Mucosa of stomach (tissue), 1 donor: ENCODE results near the gene EXD3.
"Not testable (repeated sequence)": the region's sequence is repeated elsewhere in the genome, so short reads cannot be mapped to it uniquely, and the experiment has no call there.

Experiments
- H3K27me3 ChIP-seq: one replicate; pipeline ENCODE4 v1.7.0; 2013; ENCODE audit warnings: mild to moderate bottlenecking, low read length; ENCODE audit not compliant: control insufficient read depth, insufficient read depth
- H3K36me3 ChIP-seq: one replicate; pipeline ENCODE4 v1.7.0; 2013; ENCODE audit warnings: low read length; ENCODE audit not compliant: control insufficient read depth, insufficient read depth
- H3K4me1 ChIP-seq: one replicate; pipeline ENCODE4 v1.7.0; 2013; ENCODE audit warnings: mild to moderate bottlenecking, low read length; ENCODE audit not compliant: control insufficient read depth, insufficient read depth
- H3K4me3 ChIP-seq: one replicate; pipeline ENCODE4 v1.7.0; 2013; ENCODE audit warnings: low read length
- H3K9ac ChIP-seq: one replicate; pipeline ENCODE4 v1.7.0; 2013; ENCODE audit warnings: mild to moderate bottlenecking, low read length, moderate library complexity
- H3K9me3 ChIP-seq: one replicate; pipeline ENCODE4 v1.7.0; 2013; ENCODE audit warnings: mild to moderate bottlenecking, low read length, moderate library complexity; ENCODE audit not compliant: control insufficient read depth
- donor health status: Pancreatic carcinoma.

The EXD3 gene

DNA sequence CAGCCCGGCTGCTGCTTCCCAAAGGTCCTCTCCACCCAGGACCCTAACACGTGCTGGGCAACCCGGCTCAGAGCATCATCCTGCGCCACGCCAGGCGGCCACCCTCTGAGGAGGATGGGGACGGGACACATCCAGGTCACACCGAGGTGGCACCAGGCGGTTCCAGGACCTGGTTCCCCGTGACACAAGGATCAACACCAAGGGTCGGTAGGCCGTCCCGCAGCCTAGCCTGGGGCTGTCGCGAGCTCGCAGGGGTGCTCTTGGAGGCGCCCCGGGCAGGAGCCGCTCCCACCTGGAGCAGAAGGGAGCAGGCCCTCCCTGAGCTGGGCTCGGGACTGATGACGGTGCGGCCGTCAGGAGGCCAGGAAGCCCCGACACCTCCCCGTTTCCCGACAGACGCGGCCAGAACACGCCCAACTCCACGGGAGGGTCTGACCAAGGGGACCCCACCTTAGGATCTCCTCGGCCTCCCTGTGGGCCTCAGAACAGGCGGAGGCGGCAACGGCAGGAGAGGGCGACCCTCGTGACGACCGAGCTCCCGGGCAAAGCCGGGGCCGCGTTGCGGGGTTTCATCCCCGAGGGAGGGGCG is 6.3 kb downstream of the EXD3 start:
- H3K4me3 ChIP-seq: no peak overlapping the region
- H3K4me1 ChIP-seq: peaks cover 25% of the 10 kb centered on the region
- H3K36me3 ChIP-seq: no peaks in the 10 kb centered on the region
- H3K9ac ChIP-seq: no peak overlapping the region
- no peaks in the 10 kb centered on the region for H3K27me3 ChIP-seq
- H3K9me3 ChIP-seq: no peaks in the 10 kb centered on the region

DNA sequence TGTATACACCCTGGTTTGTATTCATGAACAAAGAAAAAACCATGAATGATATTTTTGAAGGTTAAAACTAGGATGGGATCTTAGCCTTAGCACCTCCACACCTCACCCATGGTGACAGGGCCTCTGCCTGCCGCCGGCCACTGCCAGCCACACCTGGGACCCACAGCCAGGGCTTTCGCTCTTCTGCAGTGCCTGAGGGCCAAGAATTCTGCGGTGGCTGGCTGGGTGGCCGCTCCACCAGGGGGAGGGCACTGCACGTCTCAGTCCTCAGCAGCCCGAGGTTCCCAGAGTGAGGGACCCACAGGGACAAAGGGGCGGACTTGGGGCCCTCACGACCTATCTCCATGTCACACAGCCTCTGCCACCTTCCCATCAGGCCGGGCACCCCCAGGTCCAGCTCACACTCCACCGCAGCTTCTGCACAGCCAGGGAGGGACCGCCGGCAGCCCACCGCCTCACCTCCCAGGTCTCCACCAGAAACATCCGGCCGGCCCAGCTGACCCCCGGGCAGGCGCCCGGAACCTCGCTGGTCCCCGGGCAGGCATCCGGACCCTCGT is 6.9 kb downstream of the EXD3 start:
- no peaks in the 10 kb centered on the region for H3K36me3 ChIP-seq
- no peak overlapping the region for H3K9ac ChIP-seq
- H3K9me3 ChIP-seq: no peaks in the 10 kb centered on the region
- peaks cover 29% of the 10 kb centered on the region for H3K4me1 ChIP-seq
- no peaks in the 10 kb centered on the region for H3K27me3 ChIP-seq
- H3K4me3 ChIP-seq: no peak overlapping the region

DNA sequence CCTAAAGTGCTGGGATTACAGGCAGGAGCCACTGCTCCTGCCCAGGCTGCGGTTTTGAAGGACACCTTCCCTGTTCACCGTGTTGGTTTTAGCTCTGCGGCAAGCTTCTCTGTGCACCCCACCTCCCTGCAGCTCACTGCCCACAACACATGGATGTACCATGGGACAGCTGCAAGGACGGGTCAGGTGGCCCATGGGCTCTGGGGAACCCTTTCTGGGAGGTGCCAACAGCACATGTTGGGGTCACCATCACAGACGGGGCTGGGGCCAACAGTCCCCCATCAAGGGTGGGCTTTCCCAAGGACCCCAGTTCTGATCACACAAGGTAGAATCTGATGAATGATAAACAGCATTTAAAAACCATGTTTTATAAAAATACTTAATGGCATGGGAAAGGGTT is 7.5 kb downstream of the EXD3 start:
- no peak overlapping the region for H3K4me3 ChIP-seq
- peaks cover 32% of the 10 kb centered on the region for H3K4me1 ChIP-seq
- H3K36me3 ChIP-seq: no peaks in the 10 kb centered on the region
- H3K27me3 ChIP-seq: no peaks in the 10 kb centered on the region
- no peak overlapping the region for H3K9ac ChIP-seq
- no peaks in the 10 kb centered on the region for H3K9me3 ChIP-seq

DNA sequence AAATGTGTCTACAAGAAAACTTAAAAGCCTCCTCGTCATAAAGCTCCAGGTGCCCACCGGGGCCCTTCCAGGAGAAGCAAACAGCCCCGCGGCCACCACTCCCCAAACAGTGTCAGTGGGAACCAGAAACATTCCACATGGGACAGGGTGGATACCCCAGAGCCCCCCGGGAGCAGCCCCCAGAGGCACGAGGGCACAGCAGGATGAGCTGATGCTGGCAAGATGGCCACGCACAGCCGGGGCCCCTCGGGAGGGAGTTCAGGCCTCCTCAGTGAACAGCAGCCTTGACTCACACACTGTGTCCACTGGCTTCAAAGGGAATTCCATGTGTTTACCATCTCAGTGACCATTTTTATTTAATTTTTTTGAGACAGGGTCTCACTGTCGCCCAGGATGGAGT is 10.5 kb downstream of the EXD3 start:
- no peaks in the 10 kb centered on the region for H3K36me3 ChIP-seq
- H3K9me3 ChIP-seq: no peaks in the 10 kb centered on the region
- peak overlapping the region; percentile 43 for H3K9ac ChIP-seq
- no peak overlapping the region for H3K4me3 ChIP-seq
- H3K4me1 ChIP-seq: peaks cover 28% of the 10 kb centered on the region
- no peaks in the 10 kb centered on the region for H3K27me3 ChIP-seq

DNA sequence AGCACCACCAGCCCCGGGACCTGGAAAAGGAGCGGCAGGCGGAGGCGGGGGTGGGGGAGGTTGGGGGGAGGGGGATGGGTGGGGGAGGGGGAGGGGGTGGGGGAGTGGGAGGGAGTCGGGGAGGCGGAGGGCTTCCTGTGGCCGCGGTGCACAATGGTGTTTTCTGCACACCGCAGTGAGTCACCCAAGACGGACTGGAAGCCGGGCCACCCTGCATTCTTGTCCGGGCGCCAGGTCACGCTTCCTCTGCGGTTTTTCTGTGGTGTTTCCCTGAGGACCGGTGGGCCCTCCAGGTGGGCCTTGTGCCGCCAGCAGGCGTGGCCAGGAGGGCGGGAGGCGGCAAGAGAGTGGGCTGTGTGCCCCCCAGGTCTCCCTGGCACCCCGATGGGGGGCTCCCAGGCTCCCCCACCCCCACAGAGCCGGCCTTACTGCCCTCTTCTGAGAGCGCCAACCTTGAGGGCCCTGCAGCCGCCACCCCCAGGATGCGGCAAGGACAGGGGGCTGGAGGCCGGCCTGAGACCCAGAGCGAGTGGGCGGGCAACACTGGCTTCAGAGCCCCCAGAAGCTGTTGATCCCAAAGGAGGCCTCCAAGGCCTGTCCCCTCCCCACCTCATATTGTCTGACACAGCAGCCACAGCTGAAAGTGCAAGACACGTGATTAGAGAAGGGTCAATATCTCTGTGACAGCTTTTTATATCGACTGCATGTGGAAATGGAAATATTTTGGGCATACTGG is 11.1 kb downstream of the EXD3 start:
- Histone ChIP-seq H3K4me1 (peaks cover 32% of the 10 kb centered on the region), H3K36me3 (no peaks in the 10 kb centered on the region), H3K27me3 (no peaks in the 10 kb centered on the region), H3K9ac (peak overlapping the region; percentile 43), H3K9me3 (no peaks in the 10 kb centered on the region), H3K4me3 (no peak overlapping the region)

DNA sequence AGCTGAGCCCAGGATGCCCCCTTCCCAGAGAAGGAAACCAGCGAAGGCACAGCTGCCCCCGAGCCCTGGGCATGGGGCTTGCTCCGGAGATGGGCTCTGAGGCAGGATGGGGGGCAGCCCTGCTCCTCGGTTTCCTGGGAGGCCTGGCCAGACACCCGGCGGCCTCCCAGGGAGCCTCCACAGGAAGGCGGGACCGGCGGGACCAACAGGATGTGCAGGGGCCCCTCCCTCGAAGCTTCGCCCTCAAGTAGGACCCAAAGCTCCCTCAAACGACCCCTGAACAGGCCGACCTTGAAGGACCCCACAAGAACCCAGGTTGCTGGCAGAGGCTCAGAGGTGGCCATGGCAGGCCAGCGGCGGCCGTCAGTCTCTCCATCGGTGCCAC is 11.7 kb downstream of the EXD3 start:
- Histone ChIP-seq H3K27me3 (no peaks in the 10 kb centered on the region), H3K4me3 (no peak overlapping the region), H3K36me3 (no peaks in the 10 kb centered on the region), H3K4me1 (peaks cover 36% of the 10 kb centered on the region), H3K9me3 (no peaks in the 10 kb centered on the region), H3K9ac (peak overlapping the region; percentile 39)

DNA sequence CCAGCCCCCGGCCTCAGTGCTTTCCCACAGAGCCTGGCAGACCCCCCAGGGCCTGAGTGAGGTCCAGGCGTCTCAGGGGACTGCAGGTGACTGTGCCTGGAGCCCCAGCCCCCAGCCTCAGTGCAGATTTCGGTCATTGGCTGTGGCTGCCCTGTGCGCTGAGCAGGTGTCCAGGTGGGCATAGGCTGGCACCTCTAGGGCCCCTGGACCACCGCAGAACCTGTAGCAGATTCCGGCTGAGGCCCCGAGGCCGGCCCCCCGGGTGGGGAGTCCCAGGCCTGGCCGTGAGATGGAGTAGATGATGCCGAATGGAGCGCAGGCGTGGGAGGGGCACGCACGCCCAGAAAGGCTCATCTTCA is 12.1 kb downstream of the EXD3 start:
- Histone ChIP-seq H3K9ac (peak overlapping the region; percentile 39), H3K27me3 (no peaks in the 10 kb centered on the region), H3K4me1 (peaks cover 40% of the 10 kb centered on the region), H3K4me3 (no peak overlapping the region), H3K9me3 (no peaks in the 10 kb centered on the region), H3K36me3 (no peaks in the 10 kb centered on the region)

DNA sequence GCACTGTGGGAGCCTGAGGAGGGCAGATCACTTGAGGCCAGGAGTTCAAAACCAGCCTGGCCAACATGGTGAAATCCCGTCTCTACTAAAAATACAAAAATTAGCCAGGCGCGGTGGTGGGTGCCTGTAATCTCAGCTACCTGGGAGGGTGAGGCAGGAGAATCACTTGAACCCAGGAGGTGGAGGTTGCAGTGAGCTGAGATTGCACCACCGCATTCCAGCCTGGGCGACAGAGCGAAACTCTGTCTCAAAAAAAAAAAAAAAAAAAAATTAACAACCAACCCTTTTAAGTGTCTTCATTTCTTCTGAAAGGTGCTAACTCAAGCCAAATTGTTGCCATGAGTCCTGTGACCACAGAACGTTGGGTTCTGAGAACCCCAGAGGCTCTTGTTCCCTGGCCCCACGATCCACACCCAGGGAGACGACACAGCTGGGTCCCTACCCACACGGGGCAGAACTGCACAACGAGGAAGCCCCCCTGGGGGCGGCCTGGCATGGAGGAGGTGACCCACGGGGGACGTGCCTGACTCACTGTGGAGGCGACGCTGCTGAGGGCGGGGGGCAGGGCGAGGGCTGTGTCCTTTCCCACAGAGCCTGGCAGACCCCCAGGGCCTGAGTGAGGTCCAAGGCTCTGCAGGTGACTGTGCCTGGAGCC is 12.6 kb downstream of the EXD3 start:
- not testable (repeated sequence) for H3K9me3 ChIP-seq, H3K36me3 ChIP-seq, H3K4me3 ChIP-seq, H3K9ac ChIP-seq, H3K27me3 ChIP-seq
- peaks cover 42% of the 10 kb centered on the region for H3K4me1 ChIP-seq

DNA sequence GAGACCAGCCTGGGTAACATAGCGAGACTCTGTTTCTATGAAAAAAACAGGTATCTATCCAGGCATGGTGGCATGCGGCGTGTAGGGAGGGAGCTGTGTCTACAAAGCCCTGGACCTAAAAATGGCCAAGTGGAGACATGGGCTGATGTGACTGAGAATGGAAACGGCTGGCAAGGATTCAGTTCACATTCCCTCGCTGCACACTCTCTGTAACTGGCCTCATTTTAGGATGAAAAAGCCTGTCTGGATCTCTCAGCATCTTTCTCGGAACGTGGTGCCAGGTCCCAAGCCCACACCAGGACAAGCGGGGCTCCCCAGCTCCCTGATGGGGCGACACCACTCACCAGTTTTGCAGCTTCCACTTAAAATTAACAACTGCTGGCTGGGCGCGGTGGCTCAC is 13.4 kb downstream of the EXD3 start:
- H3K27me3 ChIP-seq: no peaks in the 10 kb centered on the region
- H3K4me1 ChIP-seq: peaks cover 42% of the 10 kb centered on the region
- H3K36me3 ChIP-seq: no peaks in the 10 kb centered on the region
- H3K9ac ChIP-seq: no peak overlapping the region
- H3K9me3 ChIP-seq: no peaks in the 10 kb centered on the region
- H3K4me3 ChIP-seq: no peak overlapping the region

DNA sequence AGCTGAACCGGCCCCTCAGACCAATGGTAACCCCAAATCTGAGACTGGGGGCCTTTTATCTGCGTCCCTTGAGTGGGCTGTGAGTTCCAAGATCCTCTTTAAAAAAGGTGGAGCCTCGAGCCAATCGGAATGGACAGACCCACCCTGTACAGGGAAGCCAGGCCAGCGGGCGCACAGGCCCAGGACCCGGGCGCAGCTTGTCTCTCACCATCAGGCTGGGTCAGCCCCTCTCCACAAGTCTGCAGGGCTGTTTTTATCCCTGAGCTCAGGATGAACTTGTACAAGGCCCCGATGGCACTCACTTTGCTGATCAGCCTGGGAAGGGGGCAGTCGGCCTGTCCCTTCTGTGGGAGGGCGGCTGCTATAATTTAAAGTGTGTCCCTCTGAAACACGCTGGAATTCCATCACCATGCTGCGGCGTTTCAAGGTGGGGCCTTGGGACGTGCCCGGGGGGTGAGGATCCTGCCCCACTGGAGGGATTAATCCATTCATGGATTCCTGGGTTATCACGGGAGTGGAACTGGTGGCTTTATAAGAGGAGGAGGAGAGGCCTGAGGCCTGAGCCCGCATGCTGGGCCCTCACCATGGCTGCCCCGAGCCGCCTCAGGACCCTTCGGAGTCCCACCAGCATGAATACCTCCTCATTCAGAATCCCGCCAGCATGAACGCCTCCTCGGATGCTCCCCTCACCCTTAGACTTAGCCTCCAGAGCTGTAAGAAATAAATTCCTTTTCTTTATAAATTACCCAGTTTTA is 14.1 kb downstream of the EXD3 start:
- H3K27me3 ChIP-seq: no peaks in the 10 kb centered on the region
- H3K9ac ChIP-seq: no peak overlapping the region
- H3K4me1 ChIP-seq: peaks cover 37% of the 10 kb centered on the region
- H3K36me3 ChIP-seq: no peaks in the 10 kb centered on the region
- H3K4me3 ChIP-seq: no peak overlapping the region
- no peaks in the 10 kb centered on the region for H3K9me3 ChIP-seq

DNA sequence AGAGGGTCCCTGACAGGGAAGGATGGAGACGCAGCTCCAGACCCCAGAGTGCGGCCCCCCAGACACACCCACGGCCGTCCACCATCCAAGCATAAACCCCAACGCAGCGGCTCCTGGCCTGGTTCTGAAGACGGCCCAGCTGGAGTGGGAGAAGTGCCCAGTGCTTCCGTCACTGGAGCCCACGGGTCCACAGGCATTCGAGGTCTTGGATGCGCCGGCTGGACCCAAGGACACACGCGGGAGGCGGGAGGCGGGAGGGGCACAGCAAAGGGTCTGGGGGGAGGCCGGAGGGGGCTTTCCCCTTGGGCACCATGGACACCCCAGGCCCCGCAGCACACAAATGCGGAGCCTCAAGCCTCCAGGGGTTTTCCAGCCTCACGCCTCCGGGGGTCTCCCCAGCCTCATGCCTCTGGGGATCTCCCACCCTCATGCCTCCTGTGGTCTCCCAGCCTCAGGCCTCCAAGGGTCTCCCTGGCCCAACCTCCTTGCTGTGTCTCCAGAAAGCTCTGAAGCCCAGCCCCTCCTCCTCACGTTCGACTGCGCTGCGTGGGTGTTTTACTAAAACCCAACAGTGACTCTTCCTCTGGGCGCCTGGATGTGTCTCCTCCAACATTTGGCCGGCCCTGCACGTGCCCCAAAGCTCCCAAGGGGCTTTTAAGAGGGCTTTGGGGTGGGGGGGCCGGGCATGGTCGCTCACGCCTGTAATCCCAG is 15.2 kb downstream of the EXD3 start:
- H3K4me3 ChIP-seq: no peak overlapping the region
- H3K9me3 ChIP-seq: no peaks in the 10 kb centered on the region
- no peaks in the 10 kb centered on the region for H3K36me3 ChIP-seq
- peaks cover 33% of the 10 kb centered on the region for H3K4me1 ChIP-seq
- H3K9ac ChIP-seq: peak overlapping the region; percentile 43
- H3K27me3 ChIP-seq: no peaks in the 10 kb centered on the region
